Heart right ventricle (tissue), 16 donors: ENCODE data around the gene TYSND1. TPM values are rescaled to one million over a fixed set of nuclear protein-coding genes. Genes with fewer than 3 reads are reported as not detected.

Source experiments
- ATAC-seq, 8 donors: fragments of 200-7000 bp; cut with Tn5 transposase; one replicate each; pipeline ENCODE4 v1.9.1; 2020; ENCODE audit warnings: mild to moderate bottlenecking in 8 of 8, moderate library complexity in 8 of 8, moderate number of reproducible peaks in 1 of 8
- DNase-seq, 2 donors: peaks; one replicate each; pipeline ENCODE4 v3.0.0-alpha.2; 2020
- H3K27ac ChIP-seq, 10 donors: fragments of 200-600 bp; sonication (generic) in 2 of 10; one replicate each; pipeline versions ENCODE4 v1.5.0 to v1.8.0; 2020 to 2022; ENCODE audit warnings: mild to moderate bottlenecking in 3 of 10
- H3K27me3 ChIP-seq, 7 donors: fragments of 200-600 bp; one replicate each; pipeline ENCODE4 v1.8.0; 2021 to 2022; ENCODE audit warnings: mild to moderate bottlenecking in 2 of 7
- H3K36me3 ChIP-seq, 9 donors: fragments of 200-600 bp; sonication (generic) in 1 of 9; one replicate each; pipeline versions ENCODE4 v1.5.0 to v1.8.0; 2020 to 2022; ENCODE audit warnings: mild to moderate bottlenecking in 2 of 9
- H3K4me1 ChIP-seq, 9 donors: fragments of 200-600 bp; sonication (generic) in 1 of 9; one replicate each; pipeline versions ENCODE4 v1.5.0 to v1.8.0; 2020 to 2022; ENCODE audit warnings: mild to moderate bottlenecking in 4 of 9
- H3K4me3 ChIP-seq, 10 donors: fragments of 200-600 bp; sonication (generic) in 2 of 10; one replicate each; pipeline versions ENCODE4 v1.5.0 to v1.8.0; 2020 to 2022; ENCODE audit warnings: mild to moderate bottlenecking in 7 of 10, moderate library complexity in 2 of 10
- H3K9me3 ChIP-seq, 11 donors: fragments of 200-600 bp in 10 of 11; sonication (generic) in 2 of 11; one replicate each; pipeline versions ENCODE4 v1.5.0 to v1.8.0; 2013 to 2022; ENCODE audit warnings: mild to moderate bottlenecking in 2 of 11, control low read depth in 1 of 11, moderate library complexity in 1 of 11
- WGBS, 2 donors: extraction: QIAGEN DNeasy Blood & Tissue Kit; methylation state at CpG; one replicate each; pipeline ENCODE4 v1.1.7; 2013; ENCODE audit warnings: inconsistent platforms in 1 of 2; 5-methylcytosine and 5-hydroxymethylcytosine counted together
- intact Hi-C, 10 donors: fragments of 100-400 bp; cut with DNase I; formaldehyde crosslinking; loops; one replicate each; pipeline versions ENCODE4 v1.11.1 to v1.14.2; 2022
- polyA plus RNA-seq, 2 donors: library from polyadenylated mRNA; stranded (reverse); fragments of 200-250 nt; gene quantifications; one replicate each; pipeline ENCODE4 v1.2.3, GENCODE V29; 2013
- total RNA-seq, 10 donors: library from RNA; stranded (reverse); fragmentation: NEBNext Ultra II Directional in 3 of 10; extraction: Animal tissue kit (Norgen Biotek cat#: 25700) in 3 of 10; gene quantifications; one replicate each; pipeline versions ENCODE4 v1.2.1 to v1.2.4, GENCODE V29; 2021 to 2023
- TF ChIP-seq, protein P1 (sequence below), 9 donors: fragments of 200-600 bp; sonication (generic) in 2 of 9; IDR thresholded peaks; one replicate each; pipeline versions ENCODE4 v1.5.0 to v1.8.0; 2021 to 2022; ENCODE audit warnings: antibody characterized with exemption in 9 of 9, mild to moderate bottlenecking in 5 of 9, moderate library complexity in 1 of 9
- donor health status: Arrhythmogenic right ventricular cardiomyopathy.
- donor health status: ischemic (EF 13 %, LVEDD 7.1; RV severe dilation, severe dysfunction).
- donor health status: healthy with polysubstance abuse.
- donor health status: DM: no; HTN: yes; CAD: no.
- donor health status: DM: no; HTN: no; CAD: no.
- donor health status: ischemic (EF 25% LVEDD 6.9; RV normal size, moderate dysfunction).
- donor health status: ischemic (EF 25% LVEDD 5.7; RV mildly dilated, moderate dysfunction).
- donor health status: healthy.
- donor health status: DM: yes; HTN: yes; CAD: no.
- donor health status: Ischemic cardiomyopathy.
- donor health status: ischemic (EF 35%, LVEDD 5.7; RV mildly dilated, moderate dysfunction).
- donor health status: nonischemic (EF 11% LVEDD 7.7; RV severe dilation, severe dysfunction).
- donor health status: DM: yes; HTN: yes; CAD: no.
- donor health status: PGD.
- donor health status: ischemic (EF 29% LVEDD 5.4; RV normal size, mild dysfunction).
- donor health status: nonischemic (EF 23%, LVEDD 6.1; RV moderate dilation, normal function).

TYSND1 gene
- total and polyA plus RNA-seq, 12 donors, result 2.6 to 6.5 (median 4.6) TPM

DNA sequence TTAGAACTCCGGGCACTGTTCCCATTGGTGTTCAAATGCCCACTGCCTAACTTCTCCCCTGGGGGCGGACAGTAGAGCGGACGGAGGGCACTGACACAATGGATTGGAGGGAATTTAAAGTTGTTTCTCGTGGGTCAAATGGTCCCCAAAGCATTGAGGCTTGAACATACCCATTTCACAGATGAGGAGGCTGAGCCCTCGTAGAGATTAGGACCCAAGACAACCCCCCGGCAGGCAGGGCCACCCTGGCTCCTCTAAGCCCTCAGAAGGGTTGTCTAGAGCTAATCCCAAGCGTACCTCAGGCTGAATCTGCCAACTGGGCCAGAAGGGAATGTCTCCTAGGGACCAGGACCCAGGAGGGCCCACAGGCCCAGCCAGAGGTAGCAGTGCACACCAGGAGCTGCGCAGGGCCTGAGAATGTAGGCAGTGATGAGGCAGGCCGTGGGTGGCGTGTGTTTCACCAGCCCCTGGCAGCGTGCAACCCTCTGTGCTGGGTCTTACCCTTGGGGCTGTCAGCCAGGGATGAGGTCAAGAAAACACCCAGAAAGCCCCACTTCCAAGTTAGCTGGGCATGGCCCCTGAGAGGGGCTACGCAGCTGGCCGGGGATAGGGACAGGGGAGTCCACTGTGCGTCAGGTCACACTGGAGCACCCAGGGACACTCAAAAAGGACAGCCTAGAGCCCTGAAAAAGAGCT is 19.7 kb downstream of the TYSND1 start:
- Histone ChIP-seq H3K27me3 (no peaks in the 10 kb centered on the region), H3K4me1 (peaks cover 0 to 17% (median 12%) of the 10 kb centered on the region in 9 donors), H3K9me3 (no peaks in the 10 kb centered on the region), H3K36me3 (peaks cover 0 to 31% (median 7%) of the 10 kb centered on the region in 9 donors), H3K27ac (no peak overlapping the region), H3K4me3 (no peak overlapping the region)
- DNase-seq (no peak), ATAC-seq (no peak)
- intact Hi-C loops, result no loop called here
- WGBS, 2 donors, result 98% methylated on average over 15 of the region's 15 CpGs
- TF ChIP-seq, protein P1, sequence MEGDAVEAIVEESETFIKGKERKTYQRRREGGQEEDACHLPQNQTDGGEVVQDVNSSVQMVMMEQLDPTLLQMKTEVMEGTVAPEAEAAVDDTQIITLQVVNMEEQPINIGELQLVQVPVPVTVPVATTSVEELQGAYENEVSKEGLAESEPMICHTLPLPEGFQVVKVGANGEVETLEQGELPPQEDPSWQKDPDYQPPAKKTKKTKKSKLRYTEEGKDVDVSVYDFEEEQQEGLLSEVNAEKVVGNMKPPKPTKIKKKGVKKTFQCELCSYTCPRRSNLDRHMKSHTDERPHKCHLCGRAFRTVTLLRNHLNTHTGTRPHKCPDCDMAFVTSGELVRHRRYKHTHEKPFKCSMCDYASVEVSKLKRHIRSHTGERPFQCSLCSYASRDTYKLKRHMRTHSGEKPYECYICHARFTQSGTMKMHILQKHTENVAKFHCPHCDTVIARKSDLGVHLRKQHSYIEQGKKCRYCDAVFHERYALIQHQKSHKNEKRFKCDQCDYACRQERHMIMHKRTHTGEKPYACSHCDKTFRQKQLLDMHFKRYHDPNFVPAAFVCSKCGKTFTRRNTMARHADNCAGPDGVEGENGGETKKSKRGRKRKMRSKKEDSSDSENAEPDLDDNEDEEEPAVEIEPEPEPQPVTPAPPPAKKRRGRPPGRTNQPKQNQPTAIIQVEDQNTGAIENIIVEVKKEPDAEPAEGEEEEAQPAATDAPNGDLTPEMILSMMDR (IDR thresholded peaks at IDR 0.05), result no peak

DNA sequence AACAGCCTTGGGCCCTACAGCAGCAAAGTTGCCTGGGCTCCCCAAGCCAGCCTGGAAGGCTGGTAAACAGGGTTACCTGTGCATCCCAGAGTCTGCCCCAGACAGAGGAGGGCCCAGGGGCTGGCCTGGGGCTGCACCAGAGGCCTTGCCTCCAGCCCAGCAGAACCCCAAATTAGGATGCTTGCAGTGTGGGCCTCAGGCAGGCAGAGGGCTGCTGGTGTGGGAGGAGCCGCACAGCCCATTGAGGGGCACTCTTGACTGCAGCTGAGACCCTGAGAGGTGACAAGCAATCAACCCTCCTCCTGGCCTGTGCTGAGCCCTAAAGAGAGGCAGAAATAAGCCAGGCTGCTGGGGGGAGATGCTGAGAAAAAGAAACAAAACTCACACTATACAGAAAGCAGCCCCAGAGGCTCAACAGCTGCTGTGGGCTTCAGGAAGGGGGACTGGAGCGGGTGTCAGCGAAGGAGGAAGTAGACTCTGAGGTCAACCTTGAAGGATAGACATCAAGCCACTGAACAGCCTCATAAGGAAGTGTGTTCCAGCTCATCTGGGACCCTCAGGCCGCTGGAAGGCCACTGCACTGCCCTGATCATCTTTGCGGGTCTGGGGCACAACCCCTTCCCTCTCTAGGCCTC is 20.5 kb downstream of the TYSND1 start:
- Histone ChIP-seq H3K27me3 (no peaks in the 10 kb centered on the region), H3K27ac (no peak overlapping the region), H3K4me3 (no peak overlapping the region), H3K36me3 (peaks cover 0 to 40% (median 7%) of the 10 kb centered on the region in 9 donors), H3K9me3 (no peaks in the 10 kb centered on the region), H3K4me1 (peaks cover 0 to 9% (median 4%) of the 10 kb centered on the region in 9 donors)
- ATAC-seq (peak in 2 of 8 donors; percentile 5 to 24), DNase-seq (no peak)
- 82 to 93% methylated on average over 5 of the region's 5 CpGs for WGBS, 2 donors
- intact Hi-C loops, result no loop called here
- TF ChIP-seq, protein P1 (IDR thresholded peaks at IDR 0.05), result no peak

GRCh38 chr10:70124918-70125317 is 21.6 kb downstream of the TYSND1 start:
- ATAC-seq (no peak), DNase-seq (no peak)
- Histone ChIP-seq H3K9me3 (no peaks in the 10 kb centered on the region), H3K36me3 (peaks cover 0 to 50% (median 8%) of the 10 kb centered on the region in 9 donors), H3K27ac (no peak overlapping the region), H3K27me3 (no peaks in the 10 kb centered on the region), H3K4me3 (no peak overlapping the region), H3K4me1 (no peaks in the 10 kb centered on the region)
- intact Hi-C loops, result no loop called here
- 96 to 98% methylated on average over 3 of the region's 3 CpGs for WGBS, 2 donors
- TF ChIP-seq, protein P1 (IDR thresholded peaks at IDR 0.05), result no peak

DNA sequence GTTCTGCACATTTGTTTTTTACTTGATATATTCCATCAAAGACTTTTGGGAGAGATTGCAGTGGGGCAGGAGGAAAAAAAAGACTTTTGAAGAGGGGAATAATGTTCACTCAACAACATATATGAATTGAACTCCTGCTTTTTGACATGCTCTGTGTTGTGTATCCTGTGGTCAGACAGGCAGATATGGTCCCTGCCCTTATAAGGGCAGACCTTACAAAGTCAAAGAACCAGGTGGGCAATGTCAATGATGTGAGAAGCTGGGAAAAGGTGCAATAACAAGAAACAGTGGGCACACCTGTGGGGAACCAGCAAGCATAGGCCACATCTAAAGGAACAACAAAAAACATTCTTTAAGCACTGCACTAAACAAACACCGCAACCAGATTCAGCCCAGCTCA is 22.1 kb downstream of the TYSND1 start:
- 100% methylated on average over 1 of the region's 1 CpG for WGBS, 2 donors
- Histone ChIP-seq H3K4me1 (peaks cover 0 to 4% (median 0%) of the 10 kb centered on the region in 9 donors), H3K4me3 (no peak overlapping the region), H3K27me3 (no peaks in the 10 kb centered on the region), H3K9me3 (no peaks in the 10 kb centered on the region), H3K36me3 (peaks cover 0 to 55% (median 9%) of the 10 kb centered on the region in 9 donors), H3K27ac (no peak overlapping the region)
- no peak for DNase-seq
- ATAC-seq, result no peak
- intact Hi-C loops, result no loop called here
- TF ChIP-seq, protein P1 (IDR thresholded peaks at IDR 0.05), result no peak
